MM.1S (cell line): ENCODE results near the gene INSC.

Experiments
- DNase-seq: peaks from one replicate; pipeline ENCODE4 v3.0.0-alpha.2; 2015
- H2AFZ ChIP-seq: fragments of 300-600 bp; sonication (generic); 2 replicates; pipeline ENCODE4 v1.6.0; 2016; ENCODE audit warnings: antibody characterized with exemption, low read length
- H3F3A ChIP-seq: fragments of 300-600 bp; sonication (generic); 2 replicates; pipeline ENCODE4 v1.6.1; 2016; ENCODE audit warnings: mild to moderate bottlenecking, antibody characterized with exemption, low read length, moderate library complexity, mixed read lengths; ENCODE audit not compliant: insufficient read depth
- H3K27ac ChIP-seq: fragments of 300-600 bp; sonication (generic); 2 replicates; pipeline ENCODE4 v1.5.1; 2016; ENCODE audit warnings: mild to moderate bottlenecking, low read length
- H3K27me3 ChIP-seq: fragments of 300-600 bp; sonication (generic); replicated peaks from 2 replicates; pipeline ENCODE4 v1.6.0; 2016; ENCODE audit warnings: low read length; ENCODE audit not compliant: insufficient read depth
- H3K36me3 ChIP-seq: fragments of 300-600 bp; sonication (generic); replicated peaks from 2 replicates; pipeline ENCODE4 v1.6.1; 2016; ENCODE audit warnings: mild to moderate bottlenecking, low read length, mixed read lengths; ENCODE audit not compliant: insufficient read depth
- H3K4me1 ChIP-seq: fragments of 300-600 bp; sonication (generic); 2 replicates; pipeline ENCODE4 v1.6.1; 2016; ENCODE audit warnings: low read length, mixed read lengths
- H3K4me2 ChIP-seq: fragments of 300-600 bp; sonication (generic); 2 replicates; pipeline ENCODE4 v1.6.0; 2016; ENCODE audit warnings: low read depth, low read length
- H3K4me3 ChIP-seq: fragments of 300-600 bp; sonication (generic); 2 replicates; pipeline ENCODE4 v1.5.1; 2016; ENCODE audit warnings: low read length, mixed read lengths
- H3K79me2 ChIP-seq: fragments of 300-600 bp; sonication (generic); 2 replicates; pipeline ENCODE4 v1.6.1; 2016; ENCODE audit warnings: mixed run types, low read length, mixed read lengths
- H3K9ac ChIP-seq: fragments of 300-600 bp; sonication (generic); 2 replicates; pipeline ENCODE4 v1.6.1; 2016; ENCODE audit warnings: low read length, mixed read lengths
- H3K9me2 ChIP-seq: fragments of 300-600 bp; sonication (generic); replicated peaks from 2 replicates; pipeline ENCODE4 v1.6.1; 2016; ENCODE audit warnings: mild to moderate bottlenecking, low read length, mixed read lengths; ENCODE audit not compliant: insufficient read depth
- H3K9me3 ChIP-seq: fragments of 300-600 bp; sonication (generic); replicated peaks from 2 replicates; pipeline ENCODE4 v1.6.1; 2016; ENCODE audit warnings: mild to moderate bottlenecking, low read length, mixed read lengths; ENCODE audit not compliant: insufficient read depth
- H4K20me1 ChIP-seq: fragments of 300-600 bp; sonication (generic); 2 replicates; pipeline ENCODE4 v1.6.1; 2016; ENCODE audit warnings: mild to moderate bottlenecking, low read length, moderate library complexity, mixed read lengths; ENCODE audit not compliant: insufficient read depth
- CTCF ChIP-seq: fragments of 300-600 bp; sonication (generic); IDR thresholded peaks from 2 replicates; pipeline ENCODE4 v1.5.1; 2016; ENCODE audit warnings: antibody characterized with exemption, low read length, mixed read lengths
- EZH2 ChIP-seq: fragments of 300-600 bp; sonication (generic); optimal IDR thresholded peaks from 2 replicates; pipeline ENCODE3; 2017; ENCODE audit warnings: low read depth, mild to moderate bottlenecking, antibody characterized with exemption, low read length, mixed read lengths
- EZH2phosphoT487 ChIP-seq: fragments of 300-600 bp; sonication (generic); IDR thresholded peaks from 2 replicates; pipeline ENCODE4 v1.6.1; 2018; ENCODE audit warnings: antibody characterized with exemption, low read length

Gene INSC

DNA sequence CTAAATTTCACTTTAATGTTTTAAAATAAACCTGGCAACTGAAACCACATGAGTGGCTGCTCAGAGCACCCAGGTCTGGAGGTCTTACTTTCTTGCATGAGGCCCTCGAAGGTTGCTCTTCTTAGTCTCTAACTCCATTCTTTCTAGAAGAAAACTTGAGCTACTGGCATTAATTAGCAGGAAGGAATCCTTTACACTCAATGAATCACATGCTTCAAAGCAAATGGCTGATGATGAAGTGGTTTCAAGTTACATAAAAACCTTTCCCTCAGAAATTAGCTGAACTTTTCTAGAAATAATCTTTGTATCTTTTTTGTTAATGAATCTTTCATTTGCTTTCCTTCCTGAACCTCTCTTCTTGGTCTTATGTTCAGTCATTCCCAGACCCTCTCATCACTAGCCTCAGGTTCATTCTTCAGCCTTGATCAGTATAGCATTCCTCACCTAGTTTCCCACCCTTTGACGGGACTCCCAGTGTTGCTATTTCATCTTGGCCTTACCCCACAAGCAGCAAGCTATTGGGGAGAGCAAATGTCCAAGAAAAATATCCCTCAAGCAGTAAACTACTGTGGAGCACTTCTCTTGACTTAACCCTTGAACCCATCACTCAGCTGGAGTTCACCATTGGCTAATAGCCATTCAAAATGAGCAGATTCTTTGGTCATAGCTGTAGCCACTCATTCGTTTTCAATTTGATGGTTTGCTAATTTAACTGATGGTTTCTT is 75.1 kb downstream of the INSC start:
- Histone ChIP-seq H3K4me1 (no peaks in the 10 kb centered on the region), H3K4me3 (no peak overlapping the region), H3K27ac (no peak overlapping the region), H3K27me3 (no peaks in the 10 kb centered on the region), H3K79me2 (no peaks in the 10 kb centered on the region), H3K9me2 (no peaks in the 10 kb centered on the region), H3K9ac (no peak overlapping the region), H4K20me1 (no peaks in the 10 kb centered on the region), H3K36me3 (no peaks in the 10 kb centered on the region), H3F3A (no peaks in the 10 kb centered on the region), H3K4me2 (no peak overlapping the region), H3K9me3 (no peaks in the 10 kb centered on the region), H2AFZ (no peak overlapping the region)
- no peak for TF ChIP-seq EZH2phosphoT487
- no peak for TF ChIP-seq CTCF
- TF ChIP-seq EZH2 = no peak
- no peak for DNase-seq

DNA sequence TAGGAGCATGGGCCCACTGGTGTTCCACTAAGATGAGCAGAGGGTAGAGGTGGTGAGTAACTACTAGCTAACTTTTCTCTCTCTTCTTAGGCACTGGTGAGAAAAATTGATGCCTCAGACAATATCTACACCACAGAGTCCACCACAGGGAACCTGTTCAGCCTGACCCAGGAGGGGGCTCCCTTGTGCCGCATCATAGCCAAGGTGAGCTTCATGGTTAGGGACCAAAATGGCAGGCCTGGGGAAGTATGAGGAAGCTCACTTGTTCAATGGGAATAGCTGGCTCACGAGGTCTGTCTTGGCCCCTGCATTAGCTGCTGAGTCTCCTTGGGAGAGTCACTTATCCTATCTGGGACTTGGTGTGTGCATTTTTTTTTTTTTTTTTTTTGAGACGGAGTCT is 75.9 kb downstream of the INSC start:
- Histone ChIP-seq H3K79me2 (no peaks in the 10 kb centered on the region), H3K9ac (no peak overlapping the region), H3K9me3 (no peaks in the 10 kb centered on the region), H3K4me3 (no peak overlapping the region), H3K9me2 (no peaks in the 10 kb centered on the region), H3F3A (no peaks in the 10 kb centered on the region), H3K4me1 (no peaks in the 10 kb centered on the region), H3K27ac (no peak overlapping the region), H4K20me1 (no peaks in the 10 kb centered on the region), H2AFZ (no peak overlapping the region), H3K36me3 (no peaks in the 10 kb centered on the region), H3K27me3 (no peaks in the 10 kb centered on the region), H3K4me2 (no peak overlapping the region)
- TF ChIP-seq EZH2 (no peak), CTCF (no peak), EZH2phosphoT487 (no peak)
- DNase-seq = no peak

DNA sequence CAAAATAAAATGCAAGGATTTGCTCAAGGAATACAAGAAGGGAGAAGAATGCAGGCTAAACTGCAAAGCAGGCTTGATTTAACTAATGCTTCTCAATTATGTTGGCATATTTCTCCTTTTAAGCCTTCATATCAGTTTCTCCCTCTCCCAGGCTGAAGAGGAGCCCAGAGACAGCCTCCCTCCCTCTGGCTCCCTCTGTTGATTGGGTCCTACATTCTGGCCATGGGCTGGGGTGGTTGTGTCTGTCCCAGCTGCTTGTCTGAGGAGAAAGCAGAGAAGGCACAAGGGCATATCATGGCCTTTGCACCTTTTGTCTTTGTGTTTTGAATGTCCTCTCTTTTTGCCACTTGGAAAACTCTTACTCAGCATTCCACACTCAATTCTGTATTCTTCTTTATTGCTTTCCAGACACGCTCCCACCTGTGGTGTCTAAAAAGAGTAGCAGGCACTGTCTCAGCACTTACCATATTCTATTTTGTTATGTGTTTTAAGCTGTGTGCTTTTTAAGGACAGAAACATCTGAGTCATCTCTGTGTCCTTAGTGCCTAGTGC is 77.4 kb downstream of the INSC start:
- H3K4me2 ChIP-seq = no peak overlapping the region
- no peak for DNase-seq
- no peak overlapping the region for H2AFZ ChIP-seq
- H3K36me3 ChIP-seq = no peaks in the 10 kb centered on the region
- no peaks in the 10 kb centered on the region for H4K20me1 ChIP-seq
- no peak overlapping the region for H3K9ac ChIP-seq
- H3K4me3 ChIP-seq = no peak overlapping the region
- no peaks in the 10 kb centered on the region for H3K79me2 ChIP-seq
- H3K9me3 ChIP-seq = no peaks in the 10 kb centered on the region
- H3K4me1 ChIP-seq = no peaks in the 10 kb centered on the region
- H3K27ac ChIP-seq = no peak overlapping the region
- no peaks in the 10 kb centered on the region for H3K9me2 ChIP-seq
- no peak for TF ChIP-seq EZH2
- no peak for TF ChIP-seq EZH2phosphoT487
- TF ChIP-seq CTCF = no peak
- no peaks in the 10 kb centered on the region for H3K27me3 ChIP-seq
- H3F3A ChIP-seq = no peaks in the 10 kb centered on the region
